Hepatocyte (in vitro differentiated cells): ENCODE results near the gene FAM222B. TPM values are rescaled to one million over a fixed set of nuclear protein-coding genes. Genes with fewer than 3 reads are reported as not detected.

Experiments used
- DNase-seq: peaks from one replicate; pipeline ENCODE4 v3.0.0-alpha.2; 2016; ENCODE audit warnings: low spot score
- H2AFZ ChIP-seq: fragments of 200-600 bp; sonication (generic); 2 replicates; pipeline ENCODE4 v1.6.0; 2016; ENCODE audit warnings: antibody characterized with exemption, mild to moderate bottlenecking
- H3K27ac ChIP-seq: fragments of 200-600 bp; sonication (generic); 2 replicates; pipeline ENCODE4 v1.5.1; 2016; ENCODE audit warnings: mild to moderate bottlenecking
- H3K27me3 ChIP-seq: fragments of 200-600 bp; sonication (generic); 2 replicates; pipeline ENCODE4 v1.6.1; 2016
- H3K36me3 ChIP-seq: fragments of 200-600 bp; sonication (generic); replicated peaks from 2 replicates; pipeline ENCODE4 v1.5.1; 2016; ENCODE audit warnings: low read depth; ENCODE audit not compliant: insufficient read depth
- H3K4me1 ChIP-seq: fragments of 200-600 bp; sonication (generic); 2 replicates; pipeline ENCODE4 v1.5.1; 2016; ENCODE audit warnings: mild to moderate bottlenecking, moderate library complexity; ENCODE audit not compliant: insufficient read depth
- H3K4me2 ChIP-seq: fragments of 200-600 bp; sonication (generic); 2 replicates; pipeline ENCODE4 v1.6.0; 2016
- H3K4me3 ChIP-seq: fragments of 200-600 bp; sonication (generic); 2 replicates; pipeline ENCODE4 v1.5.1; 2016; ENCODE audit warnings: mild to moderate bottlenecking
- H3K79me2 ChIP-seq: fragments of 200-600 bp; sonication (generic); 2 replicates; pipeline ENCODE4 v1.6.0; 2017; ENCODE audit warnings: mild to moderate bottlenecking
- H3K9me2 ChIP-seq: fragments of 200-600 bp; sonication (generic); replicated peaks from 2 replicates; pipeline ENCODE4 v1.6.0; 2017; ENCODE audit warnings: mild to moderate bottlenecking; ENCODE audit not compliant: insufficient read depth
- H3K9me3 ChIP-seq: fragments of 200-600 bp; sonication (generic); 2 replicates; pipeline ENCODE4 v1.5.1; 2016; ENCODE audit warnings: low read depth, mild to moderate bottlenecking
- H4K20me1 ChIP-seq: fragments of 200-600 bp; sonication (generic); 2 replicates; pipeline ENCODE4 v1.6.0; 2016; ENCODE audit warnings: mild to moderate bottlenecking; ENCODE audit not compliant: insufficient read depth, poor library complexity, severe bottlenecking
- EZH2 ChIP-seq: fragments of 200-600 bp; sonication (generic); IDR thresholded peaks from 2 replicates; pipeline ENCODE4 v1.6.1; 2016; ENCODE audit warnings: antibody characterized with exemption, mild to moderate bottlenecking, borderline replicate concordance
- EZH2phosphoT487 ChIP-seq: fragments of 200-600 bp; sonication (generic); IDR thresholded peaks from one replicate; pipeline ENCODE4 v1.6.1; 2018; ENCODE audit warnings: antibody characterized with exemption, mild to moderate bottlenecking, low read depth, moderate library complexity; ENCODE audit not compliant: unreplicated experiment, severe bottlenecking
- WGBS: methylation state at CpG from one replicate; pipeline ENCODE4 v1.1.6; 2016; ENCODE audit warnings: low lambda C conversion rate; ENCODE audit errors: missing lambda C conversion rate; 5-methylcytosine and 5-hydroxymethylcytosine counted together
- microRNA counts: library from miRNA; unstranded; fragments of <30 nt; microRNA quantifications from one replicate; lab custom pipeline; 2017
- microRNA-seq: library from miRNA; unstranded; fragments of <30 nt; microRNA quantifications from one replicate; pipeline ENCODE4, GENCODE V29; 2017
- polyA plus RNA-seq: library from polyadenylated mRNA; unstranded; fragments of >200 nt; fragmentation: Nextera tagmentation; extraction: Ambion mirVana; gene quantifications from 2 replicates; pipeline ENCODE4 v1.2.1, GENCODE V29; 2016
- small RNA-seq: library from RNA; depleted of rRNA; stranded (forward); fragments of <200 nt; gene quantifications from one replicate; pipeline ENCODE3, GENCODE V24; 2014
- total RNA-seq: library from RNA; depleted of rRNA; stranded (reverse); fragments of >200 nt; gene quantifications from 2 replicates; pipeline ENCODE4 v1.2.3, GENCODE V29; 2014
- TF ChIP-seq, protein P1 (sequence below): fragments of 200-600 bp; sonication (generic); IDR thresholded peaks from 2 replicates; pipeline ENCODE4 v1.5.1; 2016; ENCODE audit warnings: antibody characterized with exemption, mild to moderate bottlenecking; ENCODE audit not compliant: poor library complexity

FAM222B gene
- total and polyA plus RNA-seq, 2 experiments from 2014 or later, result 7.9 to 36.0 TPM

DNA sequence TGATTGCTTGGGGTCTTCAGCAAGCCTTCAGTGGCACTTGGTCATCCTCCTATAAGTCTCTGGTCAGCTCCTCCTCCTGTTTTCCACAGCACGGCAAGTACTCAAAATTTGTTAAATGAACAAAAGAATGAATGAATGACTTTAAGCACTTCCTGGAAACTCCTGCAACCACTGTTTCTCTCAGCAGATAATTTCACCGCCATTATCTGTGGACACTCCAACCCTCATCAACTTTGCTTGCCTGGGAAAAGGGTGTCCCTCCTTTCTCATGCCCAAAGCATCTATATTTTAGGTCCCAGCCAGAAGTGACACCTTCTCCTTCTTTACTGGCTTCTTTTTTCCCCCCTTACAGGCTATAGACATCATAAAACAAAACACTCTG is 135.3 kb downstream of the FAM222B start:
- no peaks in the 10 kb centered on the region for H3K36me3 ChIP-seq
- H3K4me2 ChIP-seq, result no peak overlapping the region
- 92% methylated on average over 2 of the region's 2 CpGs for WGBS
- no peaks in the 10 kb centered on the region for H3K9me2 ChIP-seq
- DNase-seq, result no peak
- H3K27me3 ChIP-seq, result no peaks in the 10 kb centered on the region
- TF ChIP-seq EZH2phosphoT487, result no peak
- TF ChIP-seq, protein P1, sequence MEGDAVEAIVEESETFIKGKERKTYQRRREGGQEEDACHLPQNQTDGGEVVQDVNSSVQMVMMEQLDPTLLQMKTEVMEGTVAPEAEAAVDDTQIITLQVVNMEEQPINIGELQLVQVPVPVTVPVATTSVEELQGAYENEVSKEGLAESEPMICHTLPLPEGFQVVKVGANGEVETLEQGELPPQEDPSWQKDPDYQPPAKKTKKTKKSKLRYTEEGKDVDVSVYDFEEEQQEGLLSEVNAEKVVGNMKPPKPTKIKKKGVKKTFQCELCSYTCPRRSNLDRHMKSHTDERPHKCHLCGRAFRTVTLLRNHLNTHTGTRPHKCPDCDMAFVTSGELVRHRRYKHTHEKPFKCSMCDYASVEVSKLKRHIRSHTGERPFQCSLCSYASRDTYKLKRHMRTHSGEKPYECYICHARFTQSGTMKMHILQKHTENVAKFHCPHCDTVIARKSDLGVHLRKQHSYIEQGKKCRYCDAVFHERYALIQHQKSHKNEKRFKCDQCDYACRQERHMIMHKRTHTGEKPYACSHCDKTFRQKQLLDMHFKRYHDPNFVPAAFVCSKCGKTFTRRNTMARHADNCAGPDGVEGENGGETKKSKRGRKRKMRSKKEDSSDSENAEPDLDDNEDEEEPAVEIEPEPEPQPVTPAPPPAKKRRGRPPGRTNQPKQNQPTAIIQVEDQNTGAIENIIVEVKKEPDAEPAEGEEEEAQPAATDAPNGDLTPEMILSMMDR, result no peak
- no peak for TF ChIP-seq EZH2
- H3K9me3 ChIP-seq, result no peaks in the 10 kb centered on the region
- no peaks in the 10 kb centered on the region for H4K20me1 ChIP-seq
- H3K4me1 ChIP-seq, result peaks cover 18% of the 10 kb centered on the region
- H3K27ac ChIP-seq, result no peak overlapping the region
- no peak overlapping the region for H2AFZ ChIP-seq
- H3K4me3 ChIP-seq, result no peak overlapping the region
- peaks cover 11% of the 10 kb centered on the region for H3K79me2 ChIP-seq

DNA sequence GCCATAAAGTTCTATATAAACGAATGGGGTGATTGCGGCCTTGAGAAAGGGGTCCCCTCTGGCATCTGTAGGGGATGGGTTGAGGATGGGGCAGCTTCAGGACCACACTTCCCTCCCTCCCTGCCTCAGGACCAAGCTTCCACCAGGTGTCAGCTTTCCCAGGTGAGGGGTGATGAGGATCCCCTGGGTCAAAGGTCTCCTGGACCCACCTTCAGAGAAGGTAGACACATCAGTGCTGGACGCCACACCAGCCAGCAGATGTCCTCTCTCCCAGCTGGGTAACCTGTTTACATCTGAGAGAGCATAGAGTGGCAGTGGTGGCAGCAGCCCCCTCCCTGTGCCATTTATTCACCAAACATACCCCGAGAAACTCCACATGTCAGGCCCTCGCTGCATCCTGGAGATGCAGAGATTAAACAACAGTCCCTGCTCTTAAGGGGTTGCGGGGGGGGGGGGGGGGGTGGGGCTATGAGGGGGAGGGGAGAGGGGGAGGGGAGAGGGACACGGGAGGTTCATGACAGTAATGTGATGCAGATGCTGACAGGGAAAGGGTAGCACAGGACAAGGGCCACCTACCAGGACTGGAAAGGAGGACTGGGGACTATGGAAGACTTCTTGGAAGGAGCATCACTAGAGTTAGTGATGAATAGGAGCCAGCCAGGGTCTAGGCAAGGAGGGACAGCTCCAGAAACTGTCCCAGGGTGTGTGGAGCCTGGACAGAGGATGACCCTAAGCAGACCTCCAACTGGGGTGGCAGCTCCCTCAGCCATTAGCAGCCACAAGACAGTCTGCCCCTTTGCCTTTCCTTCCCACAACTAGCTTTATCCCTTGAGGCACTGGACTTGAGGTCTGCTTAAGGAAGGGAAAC is 135.9 kb downstream of the FAM222B start:
- no peaks in the 10 kb centered on the region for H3K36me3 ChIP-seq
- no peak overlapping the region for H3K4me2 ChIP-seq
- TF ChIP-seq EZH2, result no peak
- TF ChIP-seq, protein P1, result no peak
- no peak for TF ChIP-seq EZH2phosphoT487
- H4K20me1 ChIP-seq, result no peaks in the 10 kb centered on the region
- H3K27me3 ChIP-seq, result no peaks in the 10 kb centered on the region
- H3K27ac ChIP-seq, result no peak overlapping the region
- no peak for DNase-seq
- H3K4me3 ChIP-seq, result no peak overlapping the region
- no peaks in the 10 kb centered on the region for H3K9me2 ChIP-seq
- no peaks in the 10 kb centered on the region for H3K9me3 ChIP-seq
- H3K4me1 ChIP-seq, result peaks cover 11% of the 10 kb centered on the region
- peaks cover 11% of the 10 kb centered on the region for H3K79me2 ChIP-seq
- WGBS, result 69% methylated on average over 6 of the region's 7 CpGs
- no peak overlapping the region for H2AFZ ChIP-seq

MicroRNAs within 50 kb of the gene (microRNA counts, 767-probe panel; counts per million panel counts)
- microRNA hsa-miR-144-3p (lab: Ali Mortazavi, UCI) (6,429 counts per million, percentile 30 among the panel's probes with 10 or more counts), microRNA hsa-miR-451a (lab: Ali Mortazavi, UCI) (not detected)

Small RNA genes within 50 kb of the gene (microRNA-seq; reads per million reads assigned to microRNA genes)
- gene MIR451B, result not detected

Small RNA genes within 50 kb of the gene (small RNA-seq; reads per million reads assigned to genes)
- not detected for gene RF00019
- gene SNORD42A, result not detected
- gene SNORD42B, result not detected
- gene SNORD4A, result not detected
- gene SNORD4B, result not detected

Other genes starting within 250 kb of the FAM222B start
- 13.9 and 16.3 TPM in 2 replicates for gene SPAG5, start 243.8 kb downstream of the FAM222B start, total RNA-seq
- gene SPAG5, start 243.8 kb downstream of the FAM222B start, polyA plus RNA-seq, result 17.9 and 19.2 TPM in 2 replicates
- gene RSKR, start 228.6 kb downstream of the FAM222B start, total RNA-seq, result 4.6 and 5.3 TPM in 2 replicates
- gene RSKR, start 228.6 kb downstream of the FAM222B start, polyA plus RNA-seq, result 1.6 and 2.2 TPM in 2 replicates
- gene BLTP2, start 197.6 kb downstream of the FAM222B start, total RNA-seq, result 74.1 and 82.4 TPM in 2 replicates
- 38.3 and 40.1 TPM in 2 replicates for gene BLTP2, start 197.6 kb downstream of the FAM222B start, polyA plus RNA-seq
- 77.4 and 78.6 TPM in 2 replicates for gene SDF2, start 180.9 kb downstream of the FAM222B start, total RNA-seq
- 123 and 148 TPM in 2 replicates for gene SDF2, start 180.9 kb downstream of the FAM222B start, polyA plus RNA-seq
- 48.8 and 50.8 TPM in 2 replicates for gene SUPT6H, start 180.6 kb downstream of the FAM222B start, total RNA-seq
- 32.6 and 34.3 TPM in 2 replicates for gene SUPT6H, start 180.6 kb downstream of the FAM222B start, polyA plus RNA-seq
- 3.9 and 4.4 TPM in 2 replicates for gene PROCA1, start 130.9 kb downstream of the FAM222B start, total RNA-seq
- gene PROCA1, start 130.9 kb downstream of the FAM222B start, polyA plus RNA-seq, result 1.1 and 1.8 TPM in 2 replicates
- 160 and 184 TPM in 2 replicates for gene RAB34, start 124.9 kb downstream of the FAM222B start, total RNA-seq
- gene RAB34, start 124.9 kb downstream of the FAM222B start, polyA plus RNA-seq, result 180 and 185 TPM in 2 replicates
- gene RPL23A, start 122.8 kb downstream of the FAM222B start, total RNA-seq, result 501 and 614 TPM in 2 replicates
- gene RPL23A, start 122.8 kb downstream of the FAM222B start, polyA plus RNA-seq, result 1,050 and 1,115 TPM in 2 replicates
- gene TLCD1, start 116.6 kb downstream of the FAM222B start, total RNA-seq, result 12.5 and 14.6 TPM in 2 replicates
- 23.4 and 26.6 TPM in 2 replicates for gene TLCD1, start 116.6 kb downstream of the FAM222B start, polyA plus RNA-seq
- gene NEK8, start 114.0 kb downstream of the FAM222B start, total RNA-seq, result 3.3 and 5.5 TPM in 2 replicates
- 8.1 and 9.7 TPM in 2 replicates for gene NEK8, start 114.0 kb downstream of the FAM222B start, polyA plus RNA-seq
- gene TRAF4, start 98.8 kb downstream of the FAM222B start, total RNA-seq, result 99.5 and 107 TPM in 2 replicates
- 66.2 and 81.4 TPM in 2 replicates for gene TRAF4, start 98.8 kb downstream of the FAM222B start, polyA plus RNA-seq
- gene ERAL1, start 12.2 kb upstream of the FAM222B start, total RNA-seq, result 30.0 and 42.8 TPM in 2 replicates
- gene ERAL1, start 12.2 kb upstream of the FAM222B start, polyA plus RNA-seq, result 56.2 and 77.1 TPM in 2 replicates
- gene FLOT2, start 54.9 kb upstream of the FAM222B start, total RNA-seq, result 31.8 and 42.0 TPM in 2 replicates
- gene FLOT2, start 54.9 kb upstream of the FAM222B start, polyA plus RNA-seq, result 56.4 and 64.0 TPM in 2 replicates
- gene DHRS13, start 60.3 kb upstream of the FAM222B start, total RNA-seq, result 14.9 and 22.4 TPM in 2 replicates
- gene DHRS13, start 60.3 kb upstream of the FAM222B start, polyA plus RNA-seq, result 10.8 and 15.4 TPM in 2 replicates
- 18.2 and 19.0 TPM in 2 replicates for gene PHF12, start 108.7 kb upstream of the FAM222B start, total RNA-seq
- gene PHF12, start 108.7 kb upstream of the FAM222B start, polyA plus RNA-seq, result 10.0 and 12.1 TPM in 2 replicates
- gene SEZ6, start 163.2 kb upstream of the FAM222B start, total RNA-seq, result 1.2 TPM in 1 of 2 replicates, not detected in the other
- gene SEZ6, start 163.2 kb upstream of the FAM222B start, polyA plus RNA-seq, result 0.58 and 0.81 TPM in 2 replicates
- gene PIPOX, start 200.4 kb upstream of the FAM222B start, total RNA-seq, result 15.8 TPM in 2 replicates
- 8.0 and 10.2 TPM in 2 replicates for gene PIPOX, start 200.4 kb upstream of the FAM222B start, polyA plus RNA-seq